ENCODE measurements around the gene TRABD2B. TPM values are rescaled to one million over a fixed set of nuclear protein-coding genes. Genes with fewer than 3 reads are reported as not detected.

Gene TRABD2B
- total RNA-seq, 1 donor from 2014 or later = 0.89 TPM

- Histone ChIP-seq H2AFZ (ENCODE audit: low read depth, low read length) (no peak overlapping the region), H3K9ac (ENCODE audit: low read length) (no peak overlapping the region), H3K27ac (ENCODE audit: low read depth, low read length) (no peak overlapping the region), H3K79me2 (ENCODE audit: insufficient read depth, low read length) (no peaks in the 10 kb centered on the region), H3K36me3 (ENCODE audit: insufficient read depth, low read length) (no peaks in the 10 kb centered on the region), H3K4me2 (ENCODE audit: low read length) (no peak overlapping the region), H3K9me3 (ENCODE audit: insufficient read depth, low read depth, low read length) (no peaks in the 10 kb centered on the region), H3K4me3 (ENCODE audit: insufficient read depth, low read depth, low read length) (no peak overlapping the region), H3K4me1 (ENCODE audit: insufficient read depth, low read length) (no peaks in the 10 kb centered on the region), H4K20me1 (ENCODE audit: insufficient read depth, low read length) (no peaks in the 10 kb centered on the region), H3K27me3 (ENCODE audit: insufficient read depth, low read length) (peaks cover 4% of the 10 kb centered on the region)
- DNase-seq (ENCODE audit: low read depth) (no peak), FAIRE-seq (no peak)
- Mint-ChIP-seq H3K4me3 (ENCODE audit: unreplicated experiment) (no peak overlapping the region), H3K4me1 (ENCODE audit: low read depth, unreplicated experiment) (peaks cover 9% of the 10 kb centered on the region), H3K9me3 (ENCODE audit: unreplicated experiment) (no peaks in the 10 kb centered on the region), H3K36me3 (ENCODE audit: low read depth, unreplicated experiment) (no peaks in the 10 kb centered on the region), H3K27ac (ENCODE audit: unreplicated experiment) (no peak overlapping the region), H3K27me3 (ENCODE audit: low read depth, unreplicated experiment) (peaks cover 45% of the 10 kb centered on the region)
- no peak for TF ChIP-seq CTCF (IDR thresholded peaks at IDR 0.05; ENCODE audit: insufficient read depth, low read depth, low read length)
- TF ChIP-seq EZH2 (IDR thresholded peaks at IDR 0.05; ENCODE audit: insufficient read depth, low read length) = no peak
Observed at GRCh38 chr1:47757226-47757975, 239.8 kb downstream of the TRABD2B start.

- no peaks in the 10 kb centered on the region for H3K9me3 ChIP-seq (ENCODE audit: insufficient read depth, low read depth, low read length)
- H3K36me3 Mint-ChIP-seq (ENCODE audit: low read depth, unreplicated experiment) = no peaks in the 10 kb centered on the region
- DNase-seq (ENCODE audit: low read depth) (no peak), FAIRE-seq (no peak)
- no peaks in the 10 kb centered on the region for H4K20me1 ChIP-seq (ENCODE audit: insufficient read depth, low read length)
- no peak overlapping the region for H2AFZ ChIP-seq (ENCODE audit: low read depth, low read length)
- H3K9me3 Mint-ChIP-seq (ENCODE audit: unreplicated experiment) = no peaks in the 10 kb centered on the region
- H3K4me2 ChIP-seq (ENCODE audit: low read length) = no peak overlapping the region
- no peaks in the 10 kb centered on the region for H3K36me3 ChIP-seq (ENCODE audit: insufficient read depth, low read length)
- no peaks in the 10 kb centered on the region for H3K4me1 ChIP-seq (ENCODE audit: insufficient read depth, low read length)
- H3K4me1 Mint-ChIP-seq (ENCODE audit: low read depth, unreplicated experiment) = peaks cover 9% of the 10 kb centered on the region
- no peaks in the 10 kb centered on the region for H3K27me3 ChIP-seq (ENCODE audit: insufficient read depth, low read length)
- H3K79me2 ChIP-seq (ENCODE audit: insufficient read depth, low read length) = no peaks in the 10 kb centered on the region
- TF ChIP-seq CTCF (IDR thresholded peaks at IDR 0.05; ENCODE audit: insufficient read depth, low read depth, low read length) = no peak
- no peak for TF ChIP-seq EZH2 (IDR thresholded peaks at IDR 0.05; ENCODE audit: insufficient read depth, low read length)
- no peak overlapping the region for H3K4me3 Mint-ChIP-seq (ENCODE audit: unreplicated experiment)
- H3K27ac ChIP-seq (ENCODE audit: low read depth, low read length) = no peak overlapping the region
- peaks cover 36% of the 10 kb centered on the region for H3K27me3 Mint-ChIP-seq (ENCODE audit: low read depth, unreplicated experiment)
- no peak overlapping the region for H3K4me3 ChIP-seq (ENCODE audit: insufficient read depth, low read depth, low read length)
- no peak overlapping the region for H3K27ac Mint-ChIP-seq (ENCODE audit: unreplicated experiment)
- H3K9ac ChIP-seq (ENCODE audit: low read length) = no peak overlapping the region
Observed at GRCh38 chr1:47756411-47756810, 240.8 kb downstream of the TRABD2B start.

DNA sequence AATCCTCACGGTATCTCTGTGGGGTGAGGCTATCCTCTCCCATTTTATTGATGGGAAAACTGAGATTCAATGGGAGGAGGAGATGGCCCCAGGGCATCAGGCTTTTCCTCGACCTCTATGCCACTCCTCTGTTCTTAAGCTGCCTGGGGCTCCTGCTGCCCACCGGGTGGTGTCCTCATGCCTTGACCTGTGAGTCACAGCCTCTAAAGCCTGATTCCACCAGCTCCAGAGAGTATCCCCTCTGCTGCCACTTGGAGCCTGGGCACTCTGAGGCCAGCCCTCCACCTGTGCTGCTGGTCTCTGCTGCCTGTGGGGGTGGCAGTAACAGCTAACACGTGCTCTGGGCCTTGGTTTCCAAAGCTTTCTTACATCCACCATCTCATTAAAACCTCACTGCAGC is 241.2 kb downstream of the TRABD2B start:
- no peak overlapping the region for H3K4me3 ChIP-seq (ENCODE audit: insufficient read depth, low read depth, low read length)

More for the DNA sequence above, 241.2 kb downstream of the TRABD2B start:
- H3K9ac ChIP-seq (ENCODE audit: low read length) = no peak overlapping the region
- no peak overlapping the region for H3K27ac Mint-ChIP-seq (ENCODE audit: unreplicated experiment)
- H3K36me3 ChIP-seq (ENCODE audit: insufficient read depth, low read length) = no peaks in the 10 kb centered on the region
- no peak overlapping the region for H3K4me3 Mint-ChIP-seq (ENCODE audit: unreplicated experiment)
- no peaks in the 10 kb centered on the region for H3K9me3 ChIP-seq (ENCODE audit: insufficient read depth, low read depth, low read length)
- peaks cover 9% of the 10 kb centered on the region for H3K4me1 Mint-ChIP-seq (ENCODE audit: low read depth, unreplicated experiment)
- no peaks in the 10 kb centered on the region for H3K9me3 Mint-ChIP-seq (ENCODE audit: unreplicated experiment)
- no peaks in the 10 kb centered on the region for H3K79me2 ChIP-seq (ENCODE audit: insufficient read depth, low read length)
- H3K4me2 ChIP-seq (ENCODE audit: low read length) = no peak overlapping the region
- no peaks in the 10 kb centered on the region for H4K20me1 ChIP-seq (ENCODE audit: insufficient read depth, low read length)
- H3K36me3 Mint-ChIP-seq (ENCODE audit: low read depth, unreplicated experiment) = no peaks in the 10 kb centered on the region
- FAIRE-seq (no peak), DNase-seq (ENCODE audit: low read depth) (no peak)
- H3K4me1 ChIP-seq (ENCODE audit: insufficient read depth, low read length) = no peaks in the 10 kb centered on the region
- no peak overlapping the region for H2AFZ ChIP-seq (ENCODE audit: low read depth, low read length)
- no peak overlapping the region for H3K27ac ChIP-seq (ENCODE audit: low read depth, low read length)
- H3K27me3 Mint-ChIP-seq (ENCODE audit: low read depth, unreplicated experiment) = peaks cover 36% of the 10 kb centered on the region
- H3K27me3 ChIP-seq (ENCODE audit: insufficient read depth, low read length) = no peaks in the 10 kb centered on the region
- TF ChIP-seq CTCF (IDR thresholded peaks at IDR 0.05; ENCODE audit: insufficient read depth, low read depth, low read length) (no peak), EZH2 (IDR thresholded peaks at IDR 0.05; ENCODE audit: insufficient read depth, low read length) (no peak)
